Adipose tissue (tissue), 3 donors: ENCODE results near the gene MTHFS. TPM values are rescaled to one million over a fixed set of nuclear protein-coding genes. Genes with fewer than 3 reads are reported as not detected.

Source experiments
- H3K27ac ChIP-seq: one replicate; pipeline ENCODE4 v1.5.1; 2013; ENCODE audit warnings: low read depth, low read length
- WGBS, 3 donors: extraction: QIAGEN DNeasy Blood & Tissue Kit; methylation state at CpG; one replicate each; pipeline ENCODE4 v1.1.7; 2013; 5-methylcytosine and 5-hydroxymethylcytosine counted together
- polyA plus RNA-seq, 3 donors: library from polyadenylated mRNA; stranded (reverse); fragments of 200-250 nt; gene quantifications; one replicate each; pipeline ENCODE4 v1.2.3, GENCODE V29; 2013
- donor health status: healthy with polysubstance abuse.
- donor health status: Bipolar disorder and iron deficiency.
- donor health status: healthy.

MTHFS gene
- polyA plus RNA-seq, 3 donors: 60.4 to 94.7 (median 86.8) TPM

- no peak overlapping the region for H3K27ac ChIP-seq
- 72 to 88% (median 81%) methylated on average over 10 of the region's 10 CpGs for WGBS, 3 donors
Observed at GRCh38 chr15:79887054-79887930, 9.5 kb downstream of the MTHFS start.

DNA sequence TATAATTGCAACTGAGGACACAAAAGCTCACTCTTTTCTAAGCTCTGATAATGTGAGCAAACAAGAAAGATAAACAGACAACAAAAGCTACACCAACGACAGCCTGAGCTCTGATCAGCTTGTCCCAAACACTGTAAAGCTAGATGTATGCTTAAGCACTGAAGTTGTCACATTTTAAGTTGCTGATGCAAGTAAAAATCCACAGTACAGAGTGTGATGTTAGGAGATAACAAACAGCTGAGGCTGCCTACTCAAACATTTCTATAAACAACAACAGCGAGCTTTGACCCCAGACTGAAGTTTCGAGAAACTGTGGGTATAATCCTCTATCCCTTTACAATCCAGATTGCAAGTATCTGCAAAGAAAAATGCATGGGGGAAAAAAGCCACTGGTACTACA is 10.7 kb downstream of the MTHFS start:
- WGBS, 3 donors: 43 to 94% (median 88%) methylated on average over 3 of the region's 3 CpGs
- no peak overlapping the region for H3K27ac ChIP-seq

GRCh38 chr15:79884204-79884596 is 12.6 kb downstream of the MTHFS start:
- H3K27ac ChIP-seq: no peak overlapping the region
- 77 to 98% (median 95%) methylated on average over 2 of the region's 2 CpGs for WGBS, 3 donors

DNA sequence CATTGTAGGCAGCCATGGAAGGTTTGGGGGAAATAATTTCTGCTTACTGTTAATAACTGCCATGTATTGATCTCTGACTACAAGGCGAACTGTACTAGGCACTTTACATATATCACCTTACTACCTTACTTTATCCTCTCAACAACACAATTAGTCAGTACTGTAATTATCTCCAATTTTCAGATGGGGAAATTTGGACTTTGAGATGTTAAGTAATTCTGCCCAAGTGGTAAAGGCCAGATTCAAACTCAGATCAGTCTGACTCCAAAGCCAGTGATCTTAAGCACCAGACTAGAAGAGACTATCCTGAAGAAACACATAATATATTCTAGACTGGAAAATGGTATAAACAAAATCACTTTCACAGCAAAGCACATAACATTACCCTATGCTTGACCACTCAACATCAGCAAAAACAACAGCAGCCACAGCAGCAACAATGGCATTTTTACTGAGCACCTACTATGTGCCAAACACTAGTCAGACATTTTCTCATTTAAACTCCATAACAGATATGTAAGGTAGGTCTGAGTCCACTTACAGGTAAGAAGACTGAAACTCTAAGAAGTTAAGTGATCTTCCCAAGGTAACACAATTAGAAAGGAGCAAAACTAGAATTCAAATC is 13.1 kb downstream of the MTHFS start:
- H3K27ac ChIP-seq: no peak overlapping the region
- WGBS, 3 donors: 91 to 100% (median 100%) methylated on average over 1 of the region's 1 CpG

DNA sequence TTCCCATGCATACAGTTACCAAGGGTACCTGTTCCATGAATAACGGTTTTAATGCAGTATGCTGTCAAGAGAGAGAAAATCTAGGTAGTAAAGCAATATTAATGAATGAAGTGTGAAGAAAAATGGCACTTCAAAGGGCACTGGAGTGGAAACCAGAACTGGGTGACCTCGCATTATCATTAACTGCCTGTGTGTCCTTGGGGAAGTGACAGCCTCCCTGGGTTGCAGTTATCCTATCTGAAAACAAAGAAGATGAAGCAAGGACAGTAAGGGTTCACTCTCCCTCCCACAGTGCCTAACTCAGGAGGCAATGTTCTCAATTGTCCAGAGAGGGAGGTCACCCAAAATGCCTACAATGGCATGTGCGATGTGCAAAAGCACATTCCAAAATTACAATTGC is 15.1 kb downstream of the MTHFS start:
- no peak overlapping the region for H3K27ac ChIP-seq
- 62 to 88% (median 87%) methylated on average over 3 of the region's 3 CpGs for WGBS, 3 donors

DNA sequence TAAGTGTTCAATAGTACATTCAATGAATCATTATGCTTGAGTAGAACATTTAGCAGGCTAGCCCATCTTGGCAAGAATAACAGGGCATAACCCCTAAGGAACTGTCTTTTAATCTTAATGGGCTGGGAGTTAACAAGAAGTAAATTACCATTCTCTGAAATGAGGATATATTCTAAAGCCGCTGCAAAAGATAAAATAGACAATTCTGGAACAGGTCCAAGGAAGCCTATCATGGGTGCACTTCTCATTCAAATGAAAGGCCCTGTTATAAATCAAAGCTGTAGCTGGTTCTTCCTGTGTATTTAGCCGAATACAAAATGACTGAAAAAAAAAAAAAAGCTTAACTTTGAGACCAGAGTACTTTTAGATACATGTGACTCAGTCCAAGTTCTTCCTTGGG is 15.6 kb downstream of the MTHFS start:
- 61 to 71% (median 68%) methylated on average over 2 of the region's 2 CpGs for whole genome bisulfite sequencing, 3 donors
- H3K27ac ChIP-seq: no peak overlapping the region

- H3K27ac ChIP-seq: no peak overlapping the region
- WGBS, 3 donors: 92 to 98% (median 97%) methylated on average over 7 of the region's 7 CpGs
Observed at GRCh38 chr15:79878078-79878705, 18.6 kb downstream of the MTHFS start.

- WGBS, 3 donors: 97 to 99% (median 99%) methylated on average over 5 of the region's 5 CpGs
- no peak overlapping the region for H3K27ac ChIP-seq
Observed at GRCh38 chr15:79875213-79875612, 21.6 kb downstream of the MTHFS start.

DNA sequence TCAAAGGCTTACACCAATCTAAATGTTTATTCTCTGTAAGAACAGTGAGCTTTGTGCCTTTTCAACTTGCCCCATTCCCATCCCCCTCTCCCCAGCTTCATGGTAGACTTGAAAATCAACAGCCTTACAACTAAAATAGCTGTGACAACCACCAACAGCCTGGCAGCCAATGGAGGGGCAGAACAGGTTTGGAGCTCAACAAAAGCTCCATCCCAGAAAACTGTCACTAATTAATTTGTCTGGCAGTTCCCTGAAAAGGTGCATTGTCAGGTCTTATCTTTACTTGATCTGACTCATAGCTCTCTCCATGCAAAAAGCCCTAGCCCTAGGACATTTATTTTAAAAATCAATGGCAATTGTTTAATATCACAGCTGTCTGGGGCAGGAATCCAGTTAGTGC is 22.6 kb downstream of the MTHFS start:
- H3K27ac ChIP-seq: no peak overlapping the region

- 67 to 90% (median 74%) methylated on average over 8 of the region's 8 CpGs for WGBS, 3 donors
- H3K27ac ChIP-seq: no peak overlapping the region
Observed at GRCh38 chr15:79872358-79873017, 24.3 kb downstream of the MTHFS start.

- WGBS, 3 donors: 90 to 98% (median 96%) methylated on average over 2 of the region's 2 CpGs
- H3K27ac ChIP-seq: no peak overlapping the region
Observed at GRCh38 chr15:79868554-79868953, 28.3 kb downstream of the MTHFS start.

GRCh38 chr15:79863886-79864285 is 32.9 kb downstream of the MTHFS start:
- WGBS, 3 donors: 92 to 97% (median 97%) methylated on average over 6 of the region's 6 CpGs
- H3K27ac ChIP-seq: no peak overlapping the region

GRCh38 chr15:79862191-79862590 is 34.6 kb downstream of the MTHFS start:
- H3K27ac ChIP-seq: no peak overlapping the region
- 51 to 91% (median 79%) methylated on average over 1 of the region's 1 CpG for WGBS, 3 donors

DNA sequence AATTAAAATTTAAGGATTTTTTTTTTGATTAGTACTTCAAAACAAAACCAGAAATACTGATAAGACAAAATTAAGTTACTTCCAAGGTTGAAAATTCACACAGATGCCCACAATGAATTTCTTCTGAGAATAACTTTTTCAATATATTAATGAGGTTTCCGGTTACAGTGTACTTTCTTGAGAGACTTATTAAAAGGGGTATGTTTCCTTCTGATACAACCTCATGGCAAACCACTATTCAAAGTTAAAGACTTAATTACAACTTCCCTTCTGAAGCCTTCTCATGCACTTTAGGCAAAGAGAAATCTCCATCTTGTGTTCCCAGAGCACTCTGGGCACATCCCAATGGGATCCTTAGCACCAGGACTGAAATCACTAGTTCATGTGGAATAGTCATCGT is 36.2 kb downstream of the MTHFS start:
- 86 to 97% (median 89%) methylated on average over 2 of the region's 2 CpGs for WGBS, 3 donors
- H3K27ac ChIP-seq: no peak overlapping the region

DNA sequence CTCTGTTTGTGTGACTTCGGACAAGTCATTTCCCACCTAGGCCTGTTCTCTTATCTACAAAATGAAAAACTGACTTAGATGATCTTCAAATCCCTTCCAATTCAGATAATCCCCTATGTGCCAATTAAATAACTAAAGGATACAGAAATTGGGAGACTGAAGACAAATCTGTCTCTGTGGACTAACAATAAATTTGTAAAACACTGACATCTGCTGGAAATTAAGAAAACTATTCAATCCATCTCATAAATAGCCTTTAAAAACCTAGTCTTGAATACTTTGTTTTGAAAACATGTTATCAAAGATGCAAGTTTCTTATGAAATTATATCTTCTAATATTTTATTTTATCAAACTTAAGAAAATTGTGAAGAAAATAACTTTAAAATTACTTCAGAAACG is 38.3 kb downstream of the MTHFS start:
- no peak overlapping the region for H3K27ac ChIP-seq
- WGBS, 3 donors: 87 to 89% (median 88%) methylated on average over 2 of the region's 2 CpGs

GRCh38 chr15:79853492-79854328 is 43.1 kb downstream of the MTHFS start:
- no peak overlapping the region for H3K27ac ChIP-seq
- 43 to 49% (median 46%) methylated on average over 8 of the region's 8 CpGs for WGBS, 3 donors

DNA sequence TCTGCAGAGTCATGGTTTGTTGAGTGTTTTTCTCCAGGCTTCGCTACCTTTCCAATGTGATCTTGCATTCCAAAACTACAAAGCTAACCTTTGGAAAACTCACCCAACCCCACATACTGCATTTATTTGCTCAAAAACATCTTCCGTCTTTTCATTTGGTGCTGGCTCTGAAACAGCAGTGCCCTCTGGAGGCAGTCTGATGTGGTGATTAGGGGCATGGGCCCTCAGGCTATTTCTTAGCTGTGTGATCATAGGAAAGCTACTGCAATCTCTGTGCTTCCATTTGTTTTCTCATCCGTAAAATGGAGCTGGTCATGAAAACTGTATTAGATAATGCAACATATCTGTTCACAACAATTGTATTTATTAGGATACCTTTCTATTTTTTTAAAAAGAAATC is 47.0 kb downstream of the MTHFS start:
- WGBS, 3 donors: 84 to 90% (median 89%) methylated on average over 3 of the region's 3 CpGs

GRCh38 chr15:79846539-79846938 is 50.3 kb downstream of the MTHFS start:
- H3K27ac ChIP-seq: no peak overlapping the region
- WGBS, 3 donors: 85 to 90% (median 87%) methylated on average over 2 of the region's 2 CpGs

More for the DNA sequence above, 47.0 kb downstream of the MTHFS start:
- no peak overlapping the region for H3K27ac ChIP-seq
